CD4-positive, alpha-beta T cell (primary cell): ENCODE results near the gene CRAMP1. TPM values are rescaled to one million over a fixed set of nuclear protein-coding genes. Genes with fewer than 3 reads are reported as not detected.

Source experiments
- ATAC-seq: fragments of 200-7000 bp; cut with Tn5 transposase; one replicate; pipeline ENCODE4 v1.10.0; 2022; ENCODE audit warnings: mild to moderate bottlenecking; ENCODE audit not compliant: poor library complexity
- CTCF ChIA-PET: fragments of 350-600 bp; sonication (Branson Sonifier 250); formaldehyde crosslinking; loops from one replicate; lab custom pipeline; 2021; ENCODE audit warnings: antibody characterized with exemption, inconsistent platforms; lab: Charles Lee
- POLR2A ChIA-PET: fragments of 350-600 bp; sonication (Branson Sonifier 250); formaldehyde crosslinking; loops from one replicate; lab custom pipeline; 2021; ENCODE audit warnings: antibody characterized with exemption, inconsistent platforms; lab: Charles Lee
- DNase-seq, 14 experiments: peaks; one replicate each; pipeline ENCODE4 v3.0.0-alpha.2; 2013 to 2020; ENCODE audit warnings: mixed read lengths in 2 of 14
- H3K27ac ChIP-seq, 2 donors: one replicate each; pipeline versions ENCODE4 v1.5.1 to v1.7.0; 2013; ENCODE audit warnings: low read length in 2 of 2, low read depth in 1 of 2, mild to moderate bottlenecking in 1 of 2
- H3K27me3 ChIP-seq, 2 experiments: 1 replicate in 1 of 2; 2 replicates in 1 of 2; pipeline versions ENCODE4 v1.6.1 to v1.7.0; 2013; ENCODE audit warnings: low read length in 2 of 2, control low read depth in 1 of 2, mild to moderate bottlenecking in 1 of 2, moderate library complexity in 1 of 2; ENCODE audit not compliant: insufficient read depth in 2 of 2, control insufficient read depth in 1 of 2
- H3K36me3 ChIP-seq: one replicate; pipeline ENCODE4 v1.6.1; 2013; ENCODE audit warnings: low read length, control low read depth; ENCODE audit not compliant: insufficient read depth
- H3K4me1 ChIP-seq: one replicate; pipeline ENCODE4 v1.6.1; 2013; ENCODE audit warnings: low read length, control low read depth; ENCODE audit not compliant: insufficient read depth
- H3K4me3 ChIP-seq: one replicate; pipeline ENCODE4 v1.5.1; 2013; ENCODE audit warnings: mild to moderate bottlenecking, low read length, moderate library complexity
- H3K9me3 ChIP-seq, 2 experiments: 1 replicate in 1 of 2; 2 replicates in 1 of 2; pipeline versions ENCODE4 v1.6.1 to v1.7.0; 2013; ENCODE audit warnings: low read length in 2 of 2, mild to moderate bottlenecking in 2 of 2, control low read depth in 1 of 2, moderate library complexity in 1 of 2; ENCODE audit not compliant: control insufficient read depth in 1 of 2, insufficient read depth in 1 of 2
- H3K27ac Mint-ChIP-seq: one replicate; pipeline ENCODE4 v1.8.0; 2020; ENCODE audit warnings: mixed read lengths
- H3K27me3 Mint-ChIP-seq: one replicate; pipeline ENCODE4 v1.8.0; 2021; ENCODE audit warnings: mixed read lengths
- H3K36me3 Mint-ChIP-seq: one replicate; pipeline ENCODE4 v1.8.0; 2021; ENCODE audit warnings: low read depth, mixed read lengths
- H3K4me1 Mint-ChIP-seq: one replicate; pipeline ENCODE4 v1.8.0; 2021; ENCODE audit warnings: low read depth, mixed read lengths
- H3K4me3 Mint-ChIP-seq: one replicate; pipeline ENCODE4 v1.8.0; 2020; ENCODE audit warnings: mild to moderate bottlenecking, mixed read lengths
- H3K9me3 Mint-ChIP-seq: one replicate; pipeline ENCODE4 v1.8.0; 2020; ENCODE audit warnings: mixed read lengths
- CTCF ChIP-seq: fragments of 200-600 bp; IDR thresholded peaks from one replicate; pipeline ENCODE4 v1.8.0; 2022; ENCODE audit warnings: antibody characterized with exemption, mild to moderate bottlenecking
- intact Hi-C, 2 experiments: fragments of 100-400 bp; cut with DNase I in 1 of 2; cut with micrococcal nuclease in 1 of 2; formaldehyde crosslinking; loops; one replicate each; pipeline versions ENCODE4 v1.15.1 to v1.9.0; 2023 to 2025; cut with DNase I, micrococcal nuclease
- total RNA-seq, 174 experiments: library from RNA in 2 of 174; stranded (reverse) in 2 of 174; gene quantifications; one replicate each; pipeline ENCODE4 v1.2.3 and lab custom pipeline; 2021 to 2026

Gene CRAMP1
- total RNA-seq, 2 experiments from 2014 or later: 14.1 to 15.2 TPM

GRCh38 chr16:1676661-1677060 lies 64.5 kb downstream of the CRAMP1 start:
- intact Hi-C loops: loop anchor here in 1 of 2 experiments (5.0 kb wide), 1 partner anchor 96 kb away; the partner anchor contains the start of genes EME2, MRPS34 and NME3
- DNase-seq: no peak
- peak overlapping the region; percentile 63 for H3K27ac Mint-ChIP-seq
- TF ChIP-seq CTCF: no peak
- H3K36me3 Mint-ChIP-seq: peaks cover 38% of the 10 kb centered on the region
- POLR2A ChIA-PET: interaction anchor here (2.0 to 2.6 kb wide), 2 partner anchors 30 to 66 kb away, joined by 15 to 67 read pairs; partner anchors contain the start of genes CRAMP1, IFT140 and MAPK8IP3
- ATAC-seq: no peak
- Histone ChIP-seq H3K4me1 (peaks cover 25% of the 10 kb centered on the region), H3K9me3 (no peaks in the 10 kb centered on the region), H3K4me3 (no peak overlapping the region), H3K27ac (no peak overlapping the region), H3K36me3 (peaks cover 36% of the 10 kb centered on the region), H3K27me3 (no peaks in the 10 kb centered on the region)
- no peaks in the 10 kb centered on the region for H3K9me3 Mint-ChIP-seq
- CTCF ChIA-PET: interaction anchor here (3.5 kb wide), 1 partner anchor 31 kb away, joined by 39 read pairs; the partner anchor contains the start of gene MAPK8IP3
- peaks cover 31% of the 10 kb centered on the region for H3K4me1 Mint-ChIP-seq
- peak overlapping the region; percentile 83 for H3K4me3 Mint-ChIP-seq
- no peaks in the 10 kb centered on the region for H3K27me3 Mint-ChIP-seq

DNA sequence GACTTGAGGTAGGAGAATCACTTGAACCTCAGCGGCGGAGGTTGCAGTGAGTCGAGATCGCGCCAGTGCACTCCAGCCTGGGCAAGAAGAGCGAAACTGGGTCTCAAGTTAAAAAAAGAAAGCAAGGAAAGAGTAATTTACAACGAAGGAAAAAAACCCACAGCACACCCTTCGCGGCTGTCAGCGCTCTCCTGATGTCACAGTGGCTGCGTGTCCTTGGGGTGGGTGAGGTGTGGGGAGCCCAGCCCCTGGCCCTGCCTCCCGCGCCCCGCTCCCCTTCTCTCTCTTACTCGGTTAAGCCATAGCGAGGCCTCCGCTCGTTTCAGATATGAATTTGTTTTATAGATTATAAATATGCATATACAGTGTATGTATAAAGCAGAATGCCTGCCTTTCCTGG lies 65.2 kb downstream of the CRAMP1 start:
- intact Hi-C loops: loop anchor here in 1 of 2 experiments (5.0 kb wide), 1 partner anchor 95 kb away; the partner anchor contains the start of genes EME2, MRPS34 and NME3
- peaks cover 31% of the 10 kb centered on the region for H3K4me1 Mint-ChIP-seq
- CTCF ChIA-PET: interaction anchor here (3.5 kb wide), 1 partner anchor 30 kb away, joined by 39 read pairs; the partner anchor contains the start of gene MAPK8IP3
- Histone ChIP-seq H3K36me3 (peaks cover 29% of the 10 kb centered on the region), H3K27ac (no peak overlapping the region), H3K9me3 (no peaks in the 10 kb centered on the region), H3K27me3 (no peaks in the 10 kb centered on the region), H3K4me1 (peaks cover 25% of the 10 kb centered on the region), H3K4me3 (peak overlapping the region; percentile 34)
- peak overlapping the region; percentile 63 for H3K27ac Mint-ChIP-seq
- ATAC-seq: no peak
- DNase-seq: peak in 4 of 14 experiments; percentile 5 to 45 (median 23)
- TF ChIP-seq CTCF: no peak
- peak overlapping the region; percentile 83 for H3K4me3 Mint-ChIP-seq
- POLR2A ChIA-PET: interaction anchor here (0.6 to 2.6 kb wide), 14 partner anchors 11 to 288 kb away, joined by 3 to 67 read pairs (median 5); partner anchors contain the start of genes CRAMP1, FAHD1, HAGH and IFT140
- no peaks in the 10 kb centered on the region for H3K9me3 Mint-ChIP-seq
- no peaks in the 10 kb centered on the region for H3K27me3 Mint-ChIP-seq
- peaks cover 32% of the 10 kb centered on the region for H3K36me3 Mint-ChIP-seq

DNA sequence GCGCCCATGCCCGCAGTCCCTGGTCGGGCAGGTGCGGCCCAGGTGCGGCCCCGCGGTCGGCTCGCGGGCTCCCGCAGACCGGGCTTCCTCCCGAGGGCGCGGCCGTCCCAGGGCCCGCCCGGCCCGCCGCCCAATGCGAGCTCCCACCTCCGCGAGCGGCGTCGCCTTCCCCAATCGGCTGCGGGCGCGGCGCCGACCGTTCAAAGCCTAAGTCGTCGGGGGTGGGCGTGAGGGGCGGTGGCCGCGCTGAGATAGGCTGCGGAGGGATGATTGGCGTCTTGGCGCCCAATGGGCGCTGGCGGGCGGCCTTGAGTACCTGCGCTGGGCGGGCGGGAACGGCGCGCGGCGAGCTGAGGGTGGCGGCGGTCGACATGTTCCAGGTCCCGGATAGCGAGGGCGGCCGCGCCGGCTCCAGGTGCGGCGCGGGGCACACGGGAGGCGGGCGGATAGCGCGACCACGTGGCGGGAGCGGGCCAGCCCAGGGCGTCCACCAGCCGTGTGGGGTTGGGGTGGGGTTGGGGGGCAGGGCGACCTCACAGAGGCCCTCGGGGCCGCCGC lies 65.9 kb downstream of the CRAMP1 start, which contains the start of gene JPT2:
TSS of gene JPT2 (plus strand) at position 338 of the 558 bp plus-strand sequence. CDS start at position 372, 34 bp downstream.
- Mint-ChIP-seq H3K4me3 (peak within 1 kb of the TSS; percentile 93), H3K4me1 (peaks cover 31% of the 10 kb centered on the region), H3K27ac (peak within 1 kb of the TSS; percentile 71), H3K9me3 (no peaks in the 10 kb centered on the region), H3K36me3 (peaks cover 25% of the 10 kb centered on the region), H3K27me3 (no peaks in the 10 kb centered on the region)
- CTCF ChIA-PET: interaction anchor here (0.8 to 3.5 kb wide), 3 partner anchors 13 to 46 kb away, joined by 3 to 39 read pairs (median 4); partner anchors contain the start of gene MAPK8IP3
- Histone ChIP-seq H3K4me1 (peaks cover 25% of the 10 kb centered on the region), H3K27ac (peak within 1 kb of the TSS in 1 of 2 donors; percentile 61), H3K27me3 (no peaks in the 10 kb centered on the region), H3K4me3 (peak within 1 kb of the TSS; percentile 66), H3K9me3 (no peaks in the 10 kb centered on the region), H3K36me3 (peaks cover 24% of the 10 kb centered on the region)
- no peak for TF ChIP-seq CTCF
- DNase-seq: peak; percentile 90 to 98 (median 95)
- intact Hi-C loops: loop anchor here (1.0 to 5.0 kb wide), 6 partner anchors 27 to 265 kb away; partner anchors contain the start of genes CRAMP1 (in 2 of the 2), IFT140 (in 2 of the 2), EME2 (in 1 of the 2) and MRPS34 (in 1 of the 2)
- POLR2A ChIA-PET: interaction anchor here (0.5 to 2.6 kb wide), 18 partner anchors 12 to 1327 kb away, joined by 3 to 67 read pairs (median 4); partner anchors contain the start of genes CRAMP1, FAHD1, HAGH and IFT140
- ATAC-seq: peak; percentile 97
